ENCODE results near the gene TRIM63. TPM values are rescaled to one million over a fixed set of nuclear protein-coding genes. Genes with fewer than 3 reads are reported as not detected.

TRIM63 gene
- total and polyA plus RNA-seq, 11 donors = 136 to 598 (median 204) TPM

- Histone ChIP-seq H3K4me3 (no peak overlapping the region), H3K36me3 (peaks cover 0 to 10% (median 0%) of the 10 kb centered on the region in 9 donors), H3K27ac (no peak overlapping the region), H3K4me1 (peaks cover 0 to 5% (median 0%) of the 10 kb centered on the region in 12 donors), H3K27me3 (no peaks in the 10 kb centered on the region), H3K9me3 (no peaks in the 10 kb centered on the region)
- TF ChIP-seq CTCF (IDR thresholded peaks at IDR 0.05) = peak in 1 of 12 donors; percentile 8
- TF ChIP-seq POLR2A (IDR thresholded peaks at IDR 0.05) = no peak
- DNase-seq (no peak), ATAC-seq (no peak)
- 67 to 78% (median 71%) methylated on average over 6 of the region's 6 CpGs for WGBS, 4 donors
- intact Hi-C loops (cut with DNase I) = no loop called here
Observed at GRCh38 chr1:26009796-26010447, 57.5 kb downstream of the TRIM63 start.

GRCh38 chr1:26006710-26007109, 60.7 kb downstream of the TRIM63 start:
- Histone ChIP-seq H3K36me3 (peaks cover 0 to 10% (median 0%) of the 10 kb centered on the region in 9 donors), H3K9me3 (no peaks in the 10 kb centered on the region), H3K27me3 (no peaks in the 10 kb centered on the region), H3K4me3 (no peak overlapping the region), H3K4me1 (peaks cover 0 to 5% (median 0%) of the 10 kb centered on the region in 12 donors), H3K27ac (no peak overlapping the region)
- 92 to 93% (median 93%) methylated on average over 16 of the region's 16 CpGs for WGBS, 4 donors
- DNase-seq (no peak), ATAC-seq (no peak)
- TF ChIP-seq CTCF (IDR thresholded peaks at IDR 0.05) (no peak), POLR2A (IDR thresholded peaks at IDR 0.05) (no peak)
- intact Hi-C loops (cut with DNase I) = no loop called here

GRCh38 chr1:26005434-26006105, 61.9 kb downstream of the TRIM63 start:
- Histone ChIP-seq H3K9me3 (no peaks in the 10 kb centered on the region), H3K27ac (peak overlapping the region in 1 of 12 donors; percentile 19), H3K4me3 (no peak overlapping the region), H3K36me3 (peaks cover 0 to 10% (median 0%) of the 10 kb centered on the region in 9 donors), H3K27me3 (no peaks in the 10 kb centered on the region), H3K4me1 (peaks cover 0 to 5% (median 0%) of the 10 kb centered on the region in 12 donors)
- intact Hi-C loops (cut with DNase I) = no loop called here
- DNase-seq = no peak
- no peak for ATAC-seq
- no peak for TF ChIP-seq CTCF (IDR thresholded peaks at IDR 0.05)
- 58 to 70% (median 60%) methylated on average over 4 of the region's 4 CpGs for WGBS, 4 donors

- peaks cover 0 to 10% (median 0%) of the 10 kb centered on the region in 9 donors for H3K36me3 ChIP-seq
- DNase-seq (no peak), ATAC-seq (no peak)
- no peak overlapping the region for H3K4me3 ChIP-seq
- intact Hi-C loops (cut with DNase I) = no loop called here
- TF ChIP-seq POLR2A (IDR thresholded peaks at IDR 0.05) = no peak
- no peak for TF ChIP-seq CTCF (IDR thresholded peaks at IDR 0.05)
- no peak overlapping the region for H3K27ac ChIP-seq
- H3K9me3 ChIP-seq = no peaks in the 10 kb centered on the region
- H3K27me3 ChIP-seq = no peaks in the 10 kb centered on the region
- WGBS, 4 donors = 85 to 90% (median 87%) methylated on average over 2 of the region's 2 CpGs
- peaks cover 0 to 6% (median under 1%) of the 10 kb centered on the region in 12 donors for H3K4me1 ChIP-seq
Observed at GRCh38 chr1:26003756-26004155, 63.7 kb downstream of the TRIM63 start.

Measured in heart left ventricle (tissue), 16 donors.